Left ventricle myocardium inferior (tissue), 1 donor: Measurements from ENCODE around the gene IGFBP4. TPM values are rescaled to one million over a fixed set of nuclear protein-coding genes. Genes with fewer than 3 reads are reported as not detected.

Source experiments
- DNase-seq: peaks from one replicate; pipeline ENCODE4 v3.0.0-alpha.2; 2020
- H3K27ac ChIP-seq: fragments of 200-600 bp; replicated peaks from 2 replicates; pipeline ENCODE4 v1.8.0; 2021
- H3K27me3 ChIP-seq: fragments of 200-600 bp; 2 replicates; pipeline ENCODE4 v1.8.0; 2021; ENCODE audit warnings: low read depth
- H3K36me3 ChIP-seq: fragments of 200-600 bp; 2 replicates; pipeline ENCODE4 v1.8.0; 2021
- H3K4me1 ChIP-seq: fragments of 200-600 bp; 2 replicates; pipeline ENCODE4 v1.8.0; 2021
- H3K4me3 ChIP-seq: fragments of 200-600 bp; 2 replicates; pipeline ENCODE4 v1.8.0; 2021; ENCODE audit warnings: mild to moderate bottlenecking, moderate library complexity
- H3K9me3 ChIP-seq: fragments of 200-600 bp; replicated peaks from 2 replicates; pipeline ENCODE4 v1.8.0; 2021
- CTCF ChIP-seq: fragments of 200-600 bp; IDR thresholded peaks from 2 replicates; pipeline ENCODE4 v1.8.0; 2021; ENCODE audit warnings: antibody characterized with exemption, mild to moderate bottlenecking, borderline replicate concordance
- intact Hi-C: fragments of 100-400 bp; cut with micrococcal nuclease; formaldehyde crosslinking; loops from one replicate; pipeline ENCODE4 v1.11.0; 2022
- total RNA-seq: library from RNA; stranded (reverse); fragmentation: NEBNext Ultra II Directional; extraction: Animal tissue kit (Norgen Biotek cat#: 25700); gene quantifications from one replicate; pipeline ENCODE4 v1.2.1, GENCODE V29; 2021
- donor health status: DM: no; HTN: yes; CAD: no; lungs with severe emphysema.

The IGFBP4 gene
- total RNA-seq, 1 donor from 2014 or later: 130 TPM

DNA sequence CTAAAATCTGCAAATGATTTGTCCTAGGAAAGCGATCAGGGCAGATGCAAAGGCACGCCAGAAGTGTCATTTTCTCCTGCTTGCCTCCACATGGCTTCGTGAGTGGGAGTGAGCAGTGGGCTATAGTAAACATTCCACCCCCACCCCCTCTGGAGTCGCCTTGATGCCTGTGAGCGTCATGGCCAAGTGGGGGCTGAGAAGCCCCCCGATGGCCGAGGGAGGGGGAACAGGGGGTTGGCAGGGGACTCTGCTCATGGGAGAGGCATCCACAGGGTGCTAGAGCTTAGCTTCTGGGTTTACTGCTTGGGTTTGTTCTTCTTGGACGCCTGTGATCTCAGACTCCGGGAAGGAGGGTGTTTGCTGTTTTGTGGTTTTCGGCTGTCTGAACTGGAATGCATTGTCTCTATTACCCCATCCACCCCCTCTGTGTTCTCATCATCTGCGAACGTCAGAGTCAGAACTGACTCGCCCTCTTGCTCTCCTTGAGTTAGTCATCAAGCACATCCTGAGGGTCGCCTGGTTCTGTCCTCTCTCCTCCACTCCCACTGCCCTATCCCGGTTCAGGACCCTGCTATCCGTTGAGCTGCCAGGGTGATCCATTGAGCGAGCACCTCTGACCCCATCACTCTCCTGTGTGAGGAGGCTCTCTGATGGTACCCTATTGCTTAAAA is 42.7 kb downstream of the IGFBP4 start:
- Histone ChIP-seq H3K4me1 (no peaks in the 10 kb centered on the region), H3K36me3 (no peaks in the 10 kb centered on the region), H3K4me3 (no peak overlapping the region), H3K27me3 (no peaks in the 10 kb centered on the region), H3K27ac (peak overlapping the region; percentile 30), H3K9me3 (no peaks in the 10 kb centered on the region)
- TF ChIP-seq CTCF: no peak
- intact Hi-C loops: no loop called here
- DNase-seq: no peak

- intact Hi-C loops: no loop called here
Observed at GRCh38 chr17:40486522-40487370, 43.5 kb downstream of the IGFBP4 start.

GRCh38 chr17:40487371-40488020 is 44.2 kb downstream of the IGFBP4 start:
- no peaks in the 10 kb centered on the region for H3K9me3 ChIP-seq
- H3K4me1 ChIP-seq: no peaks in the 10 kb centered on the region
- no peaks in the 10 kb centered on the region for H3K27me3 ChIP-seq
- no peak for TF ChIP-seq CTCF
- H3K4me3 ChIP-seq: no peak overlapping the region
- no peak for DNase-seq
- no peaks in the 10 kb centered on the region for H3K36me3 ChIP-seq
- H3K27ac ChIP-seq: no peak overlapping the region
- intact Hi-C loops: no loop called here

More at GRCh38 chr17:40486522-40487370, 43.5 kb downstream of the IGFBP4 start:
- Histone ChIP-seq H3K36me3 (no peaks in the 10 kb centered on the region), H3K9me3 (no peaks in the 10 kb centered on the region), H3K27me3 (no peaks in the 10 kb centered on the region), H3K4me3 (no peak overlapping the region), H3K27ac (peak overlapping the region; percentile 30), H3K4me1 (no peaks in the 10 kb centered on the region)
- DNase-seq: no peak
- no peak for TF ChIP-seq CTCF

GRCh38 chr17:40490289-40490853 is 47.1 kb downstream of the IGFBP4 start:
- H3K4me1 ChIP-seq: no peaks in the 10 kb centered on the region
- DNase-seq: peak; percentile 42
- intact Hi-C loops: no loop called here

More at GRCh38 chr17:40490289-40490853, 47.1 kb downstream of the IGFBP4 start:
- H3K9me3 ChIP-seq: no peaks in the 10 kb centered on the region
- no peaks in the 10 kb centered on the region for H3K27me3 ChIP-seq
- TF ChIP-seq CTCF: no peak
- no peaks in the 10 kb centered on the region for H3K36me3 ChIP-seq
- H3K4me3 ChIP-seq: no peak overlapping the region
- H3K27ac ChIP-seq: no peak overlapping the region
